Measurements from ENCODE around the gene ODAD3.

Gene ODAD3

DNA sequence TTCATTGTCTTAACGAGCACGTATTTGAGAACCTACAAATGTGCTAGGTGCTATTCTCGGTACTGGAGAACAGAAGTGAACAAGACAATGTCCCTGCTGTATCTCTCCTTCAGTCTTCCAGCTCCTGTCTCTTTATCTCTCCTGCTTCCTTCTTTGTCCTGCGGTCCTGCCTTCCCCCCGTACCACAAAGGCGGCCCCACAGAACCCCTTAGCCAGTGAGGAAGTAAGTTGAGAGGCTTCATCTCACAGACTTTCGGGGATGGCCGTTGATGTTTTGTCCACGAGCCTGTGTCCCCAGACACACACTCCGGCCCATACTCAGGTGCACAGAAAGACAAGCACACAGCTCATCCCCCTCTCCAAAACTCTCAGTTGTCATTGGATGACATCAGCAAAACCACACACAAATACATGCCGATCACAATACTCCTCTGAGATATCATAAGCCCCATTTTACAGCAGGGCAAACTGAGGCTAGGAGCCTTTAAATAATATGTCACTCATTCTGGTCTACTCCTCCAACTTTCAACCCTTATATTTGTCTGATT, 61.0 kb downstream of the ODAD3 start:
- peak; percentile 94 for DNase-seq

DNA sequence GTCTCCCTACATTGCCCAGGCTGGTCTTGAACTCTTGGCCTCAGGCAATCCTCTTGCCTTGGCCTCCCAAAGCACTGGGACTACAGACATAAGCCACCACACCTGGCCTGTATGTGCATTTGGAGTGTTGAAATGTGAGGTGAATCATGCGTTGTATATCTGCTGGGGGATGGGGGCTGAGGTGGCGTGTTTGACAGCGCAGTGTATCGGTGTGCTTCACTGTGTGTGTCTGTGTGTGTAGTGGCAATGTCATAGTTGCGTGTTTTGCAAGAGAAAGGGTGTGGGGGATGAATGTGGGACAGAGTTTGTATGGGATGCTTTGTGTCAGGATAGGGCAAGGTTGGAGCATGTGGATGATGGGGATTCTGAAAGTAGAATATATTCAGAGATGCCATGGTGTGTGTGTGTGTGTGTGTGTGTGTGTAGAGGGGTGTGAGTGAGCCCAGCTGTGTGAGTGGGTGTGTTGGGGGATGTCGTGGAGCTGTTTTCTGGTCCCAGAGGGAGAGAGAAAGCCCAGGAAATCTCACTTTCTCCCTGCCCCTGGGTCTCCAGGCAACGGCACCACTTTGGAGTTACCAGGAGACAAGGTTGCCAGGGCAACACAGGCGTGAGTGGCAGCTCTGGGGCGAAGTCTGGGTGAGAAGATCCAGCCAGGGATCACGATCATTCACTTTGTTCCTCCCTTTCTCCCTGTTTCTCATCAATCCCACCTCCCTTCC, 61.6 kb downstream of the ODAD3 start:
- DNase-seq = peak; percentile 94

DNA sequence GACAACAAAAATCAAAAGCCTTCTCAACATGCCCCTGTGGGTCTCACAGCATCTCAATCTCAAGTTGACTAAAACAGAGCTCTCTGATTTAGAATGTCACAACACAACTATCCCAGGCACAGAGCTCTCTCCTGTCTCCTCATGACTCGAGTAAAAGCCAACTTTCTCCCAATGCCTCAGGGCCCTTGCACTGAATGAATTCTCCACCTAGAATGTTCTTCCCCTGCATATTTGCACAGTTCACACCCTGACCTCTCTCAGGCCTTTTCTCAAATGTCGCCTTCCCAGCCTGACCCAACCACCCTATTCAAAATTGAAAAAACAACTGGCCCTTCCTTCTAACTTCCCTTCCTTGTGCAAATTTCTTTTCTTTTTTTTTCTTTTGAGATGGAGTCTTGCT, 64.2 kb downstream of the ODAD3 start:
- DNase-seq = no peak
